K562 (cell line): ENCODE data around the gene SLC4A3. TPM values are rescaled to one million over a fixed set of nuclear protein-coding genes. Genes with fewer than 3 reads are reported as not detected.

Experiments used
- ATAC-seq: fragments of 200-7000 bp; cut with Tn5 transposase; 3 replicates; pipeline ENCODE4 v1.9.1; 2020; ENCODE audit warnings: moderate library complexity
- BruUV-seq: library from RNA; stranded (reverse); fragments of 400-500 nt; replicated peaks from 2 replicates; lab custom pipeline; 2021; lab: Mats Ljungman, UMichigan
- CTCF ChIA-PET: fragments of 300-600 bp; formaldehyde crosslinking; extraction: SDS; loops from one replicate; lab custom pipeline; 2021; ENCODE audit warnings: low intra/inter-chr PET ratio; lab: Yijun Ruan, JAX
- POLR2A ChIA-PET: fragments of 300-600, 350-650 bp; sonication (Branson Sonifier 250); formaldehyde crosslinking; extraction: SDS; loops from one replicate; lab custom pipeline; 2021; ENCODE audit warnings: antibody characterized with exemption, inconsistent platforms; lab: Yijun Ruan, JAX
- DNase-seq, 4 experiments: peaks; one replicate each; pipeline versions ENCODE4 v3.0.0 to v3.0.0-alpha.2; 2011 to 2018; ENCODE audit warnings: low spot score in 3 of 4, mixed read lengths in 3 of 4; ENCODE audit errors: extremely low read depth in 1 of 4
- FAIRE-seq: peaks from 2 replicates; lab custom pipeline; 2011; peaks lifted over from hg19 to GRCh38; lab: Jason Lieb, UNC
- H2AFZ ChIP-seq: 2 replicates; pipeline ENCODE4 v1.6.0; 2011; ENCODE audit warnings: low read depth, low read length, control low read depth, inconsistent platforms
- H3K27ac ChIP-seq: fragments of 200-600 bp; 3 replicates; pipeline ENCODE4 v1.8.0; 2011; ENCODE audit warnings: low read depth, mild to moderate bottlenecking, control low read depth, inconsistent platforms, low read length, moderate library complexity, mixed read lengths; ENCODE audit errors: extremely low read depth
- H3K27me3 ChIP-seq, 2 experiments: fragments of 300-600 bp in 1 of 2; 2 replicates in 1 of 2; 3 replicates in 1 of 2; pipeline versions ENCODE4 v1.6.0 to v1.8.0; 2011; ENCODE audit warnings: inconsistent platforms in 2 of 2, low read length in 2 of 2, mild to moderate bottlenecking in 1 of 2, mixed read lengths in 1 of 2, moderate library complexity in 1 of 2; ENCODE audit not compliant: control insufficient read depth in 2 of 2, insufficient read depth in 2 of 2
- H3K36me3 ChIP-seq: fragments of 300-600 bp; 3 replicates; pipeline ENCODE4 v1.8.0; 2011; ENCODE audit warnings: mild to moderate bottlenecking, low read length, inconsistent platforms; ENCODE audit not compliant: control insufficient read depth, insufficient read depth
- H3K4me1 ChIP-seq, 2 experiments: fragments of 200-600 bp in 1 of 2; replicated peaks in 1 of 2; 2 replicates in 1 of 2; 3 replicates in 1 of 2; pipeline versions ENCODE4 v1.5.1 to v1.8.0; 2011; ENCODE audit warnings: inconsistent platforms in 2 of 2, low read length in 2 of 2, mild to moderate bottlenecking in 1 of 2, mixed read lengths in 1 of 2, moderate library complexity in 1 of 2; ENCODE audit not compliant: control insufficient read depth in 2 of 2, insufficient read depth in 2 of 2
- H3K4me2 ChIP-seq: 2 replicates; pipeline ENCODE4 v1.6.1; 2011; ENCODE audit warnings: low read length, control low read depth, inconsistent platforms, mixed read lengths; ENCODE audit not compliant: insufficient read depth
- H3K4me3 ChIP-seq: fragments of 200-600 bp; sonication (generic), shearing (Covaris generic); 2 replicates; pipeline ENCODE4 v1.5.1; 2016; ENCODE audit warnings: control low read depth, inconsistent platforms
- H3K79me2 ChIP-seq: fragments of 200-600 bp; 3 replicates; pipeline ENCODE4 v1.8.0; 2011; ENCODE audit warnings: low read length, inconsistent platforms; ENCODE audit not compliant: control insufficient read depth, insufficient read depth
- H3K9ac ChIP-seq, 2 experiments: 2 replicates each; pipeline versions ENCODE4 v1.6.0 to v1.6.1; 2011; ENCODE audit warnings: low read depth in 2 of 2, low read length in 2 of 2, control low read depth in 1 of 2, inconsistent platforms in 1 of 2, mild to moderate bottlenecking in 1 of 2, mixed read lengths in 1 of 2; ENCODE audit not compliant: insufficient read depth in 1 of 2
- H3K9me1 ChIP-seq: one replicate; pipeline ENCODE4 v1.6.0; 2011; ENCODE audit warnings: inconsistent platforms, mild to moderate bottlenecking, low read length, moderate library complexity; ENCODE audit not compliant: control insufficient read depth, insufficient read depth
- H3K9me3 ChIP-seq: replicated peaks from 2 replicates; pipeline ENCODE4 v1.5.1; 2011; ENCODE audit warnings: low read depth, low read length, inconsistent platforms; ENCODE audit not compliant: control insufficient read depth, insufficient read depth
- H4K20me1 ChIP-seq: replicated peaks from 2 replicates; pipeline ENCODE4 v1.6.1; 2011; ENCODE audit warnings: low read length, inconsistent platforms, mixed read lengths; ENCODE audit not compliant: control insufficient read depth, insufficient read depth
- FOXA1 ChIP-seq: fragments of 450-650 bp; IDR thresholded peaks from 2 replicates; pipeline ENCODE4 v1.6.1; 2016; ENCODE audit warnings: mild to moderate bottlenecking, borderline replicate concordance
- ILF3 ChIP-seq: fragments of 450-650 bp; IDR thresholded peaks from 2 replicates; pipeline ENCODE4 v1.6.1; 2018; ENCODE audit warnings: antibody characterized with exemption, mild to moderate bottlenecking, moderate library complexity, borderline replicate concordance
- ILK ChIP-seq: fragments of 450-650 bp; IDR thresholded peaks from 2 replicates; pipeline ENCODE4 v1.6.1; 2016; ENCODE audit warnings: missing genetic modification characterization, low read depth, mild to moderate bottlenecking, missing compliant biosample characterization, moderate library complexity, borderline replicate concordance
- MTA3 ChIP-seq: fragments of 450-650 bp; formaldehyde crosslinking; IDR thresholded peaks from 2 replicates; pipeline ENCODE4 v1.6.1; 2017; ENCODE audit warnings: mild to moderate bottlenecking, borderline replicate concordance
- MTF1 ChIP-seq: fragments of 250-450 bp; sonication (Bioruptor Pico); IDR thresholded peaks from 2 replicates; pipeline ENCODE4 v1.9.0; 2021; ENCODE audit warnings: moderate library complexity, mild to moderate bottlenecking, inconsistent platforms, borderline replicate concordance
- POU5F1 ChIP-seq: fragments of 150-350 bp; IDR thresholded peaks from 2 replicates; pipeline ENCODE4 v1.6.1; 2014; ENCODE audit warnings: borderline replicate concordance, low read length, low read depth, mild to moderate bottlenecking; ENCODE audit not compliant: partially characterized antibody
- SPI1 ChIP-seq: IDR thresholded peaks from 2 replicates; pipeline ENCODE4 v1.6.1; 2011; ENCODE audit warnings: low read depth, low read length, control low read depth, borderline replicate concordance
- TCF7L2 ChIP-seq: fragments of 150-350 bp; IDR thresholded peaks from 2 replicates; pipeline ENCODE4 v1.6.1; 2016; ENCODE audit warnings: low read depth, mild to moderate bottlenecking, low read length, moderate library complexity
- THRA ChIP-seq: fragments of 450-650 bp; IDR thresholded peaks from 2 replicates; pipeline ENCODE4 v1.6.1; 2017; ENCODE audit warnings: mild to moderate bottlenecking, moderate library complexity
- ZNF121 ChIP-seq: sonication (generic); formaldehyde crosslinking; conservative IDR thresholded peaks from 2 replicates; pipeline ENCODE4 v1.8.0; 2022; ENCODE audit warnings: missing genetic modification reagents
- ZNF133 ChIP-seq: fragments of 250-450 bp; sonication (Bioruptor Pico); IDR thresholded peaks from 2 replicates; pipeline ENCODE4 v1.4.0; 2020; ENCODE audit warnings: mild to moderate bottlenecking
- ZNF444 ChIP-seq: fragments of 250-450 bp; sonication (Bioruptor Pico); IDR thresholded peaks from 2 replicates; pipeline ENCODE4 v1.4.0; 2020; ENCODE audit warnings: mild to moderate bottlenecking, moderate library complexity
- ZNF609 ChIP-seq: sonication (generic); formaldehyde crosslinking; IDR thresholded peaks from 2 replicates; pipeline ENCODE4 v1.8.1; 2023; ENCODE audit warnings: missing genetic modification reagents, mild to moderate bottlenecking, borderline replicate concordance
- ZNF668 ChIP-seq: fragments of 250-450 bp; sonication (Bioruptor Pico); IDR thresholded peaks from 2 replicates; pipeline ENCODE4 v1.8.0; 2022; ENCODE audit warnings: mild to moderate bottlenecking, inconsistent platforms
- ZNF830 ChIP-seq: fragments of 250-450 bp; sonication (Bioruptor Pico); IDR thresholded peaks from 2 replicates; pipeline ENCODE4 v1.5.0; 2021; ENCODE audit warnings: mild to moderate bottlenecking
- WGBS: fragments of 100-300 bp; shearing (Covaris generic); methylation state at CpG from one replicate; pipeline ENCODE4 v1.1.6; 2016; ENCODE audit warnings: low coverage, mixed read lengths; ENCODE audit not compliant: insufficient coverage; ENCODE audit errors: missing lambda C conversion rate; 5-methylcytosine and 5-hydroxymethylcytosine counted together
- in situ Hi-C: fragments of 300-500 bp; cut with MboI; formaldehyde crosslinking; loops from 4 replicates; pipeline ENCODE4 v1.15.0; 2018; ENCODE audit warnings: inconsistent platforms, mixed read lengths
- intact Hi-C: fragments of 100-400 bp; cut with micrococcal nuclease; formaldehyde crosslinking; loops from 2 replicates; pipeline ENCODE4 v1.14.2; 2022
- polyA plus RNA-seq, 8 experiments: library from polyadenylated mRNA; depleted of rRNA in 4 of 8; stranded (reverse) in 5 of 8; unstranded in 3 of 8; fragments of >200 nt; fragmentation: Nextera tagmentation in 2 of 8; fragmentation: Illumina TruSeq in 1 of 8; extraction: Ambion mirVana in 2 of 8; extraction: Trizol in 1 of 8; gene quantifications; 2 replicates each; pipeline versions ENCODE4 v1.2.1 to v1.2.3, GENCODE V29; 2011 to 2014; ENCODE audit warnings: inconsistent platforms in 1 of 8, missing spikeins in 1 of 8
- total RNA-seq, 7 experiments: library from RNA; depleted of rRNA in 6 of 7; stranded (reverse); fragments of >200 nt in 6 of 7; fragmentation: Illumina TruSeq in 2 of 7; extraction: Trizol in 2 of 7; gene quantifications; 2 replicates each; pipeline versions ENCODE4 v1.2.1 to v1.2.3, GENCODE V29; 2011 to 2021; ENCODE audit warnings: low replicate concordance in 1 of 7
- TF ChIP-seq, protein P1 (sequence below): IDR thresholded peaks from 2 replicates; pipeline ENCODE4 v1.6.1; 2016; ENCODE audit warnings: missing genetic modification characterization, missing compliant biosample characterization

Gene SLC4A3
- total and polyA plus RNA-seq, 9 of the 15 experiments (the other 6 are each of a cell fraction or from before 2014, with no cell fraction given) = 0.04 to 0.31 (median 0.16) TPM; not detected in 5

DNA sequence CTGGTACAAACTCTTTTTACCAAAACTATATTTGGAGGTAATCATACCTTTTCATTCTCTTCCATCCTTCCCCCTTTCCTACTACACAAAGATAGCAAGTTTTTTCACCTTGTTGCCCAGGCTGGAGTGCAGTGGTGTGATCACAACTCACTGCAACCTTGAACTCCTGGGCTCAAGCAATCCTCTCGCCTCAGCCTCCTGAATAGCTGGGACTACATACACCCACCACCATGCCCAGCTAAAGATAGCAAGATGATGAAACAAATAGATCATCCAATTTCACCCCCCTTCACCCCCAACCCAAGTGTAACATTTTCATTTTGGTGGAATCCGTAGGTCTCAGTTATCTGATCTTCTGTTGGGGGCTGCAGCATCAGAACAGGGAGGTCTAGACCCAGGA is 34.3 kb upstream of the SLC4A3 start:
- ChIA-PET CTCF (interaction anchor here (0.7 kb wide), 1 partner anchor 143 kb away, joined by 4 read pairs; no protein-coding TSS in a partner anchor), POLR2A (interaction anchor here (1.3 kb wide), 1 partner anchor 16 kb away, joined by 8 read pairs; no protein-coding TSS in a partner anchor)
- no TSS peak for BruUV-seq
- WGBS = 54% methylated on average over 2 of the region's 2 CpGs
- ATAC-seq (no peak), FAIRE-seq (no peak), DNase-seq (no peak)
- peaks cover 9 to 20% of the 10 kb centered on the region in 2 experiments for H3K4me1 ChIP-seq
- intact Hi-C loops (no loop called here), in situ Hi-C loops (no loop called here)
- H3K27me3 ChIP-seq = no peaks in the 10 kb centered on the region
- no peaks in the 10 kb centered on the region for H3K36me3 ChIP-seq
- no peaks in the 10 kb centered on the region for H3K9me1 ChIP-seq
- no peaks in the 10 kb centered on the region for H4K20me1 ChIP-seq
- no peaks in the 10 kb centered on the region for H3K9me3 ChIP-seq
- H3K9ac ChIP-seq = no peak overlapping the region
- no peak overlapping the region for H3K4me2 ChIP-seq
- H3K79me2 ChIP-seq = peaks cover 10% of the 10 kb centered on the region
- H2AFZ ChIP-seq = no peak overlapping the region
- H3K4me3 ChIP-seq = no peak overlapping the region
- H3K27ac ChIP-seq = no peak overlapping the region
- TF ChIP-seq ZNF444 (no peak), MTA3 (no peak), ILK (no peak), ILF3 (no peak), MTF1 (no peak), FOXA1 (no peak), TCF7L2 (no peak), SPI1 (no peak), ZNF830 (no peak), ZNF668 (CRISPR knock-in tag) (no peak), POU5F1 (no peak), ZNF121 (CRISPR knock-in tag) (no peak), ZNF609 (CRISPR knock-in tag) (no peak), ZNF133 (CRISPR knock-in tag) (no peak), THRA (no peak)
- TF ChIP-seq, protein P1, sequence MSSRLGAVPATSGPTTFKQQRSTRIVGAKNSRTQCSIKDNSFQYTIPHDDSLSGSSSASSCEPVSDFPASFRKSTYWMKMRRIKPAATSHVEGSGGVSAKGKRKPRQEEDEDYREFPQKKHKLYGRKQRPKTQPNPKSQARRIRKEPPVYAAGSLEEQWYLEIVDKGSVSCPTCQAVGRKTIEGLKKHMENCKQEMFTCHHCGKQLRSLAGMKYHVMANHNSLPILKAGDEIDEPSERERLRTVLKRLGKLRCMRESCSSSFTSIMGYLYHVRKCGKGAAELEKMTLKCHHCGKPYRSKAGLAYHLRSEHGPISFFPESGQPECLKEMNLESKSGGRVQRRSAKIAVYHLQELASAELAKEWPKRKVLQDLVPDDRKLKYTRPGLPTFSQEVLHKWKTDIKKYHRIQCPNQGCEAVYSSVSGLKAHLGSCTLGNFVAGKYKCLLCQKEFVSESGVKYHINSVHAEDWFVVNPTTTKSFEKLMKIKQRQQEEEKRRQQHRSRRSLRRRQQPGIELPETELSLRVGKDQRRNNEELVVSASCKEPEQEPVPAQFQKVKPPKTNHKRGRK (tag) = no peak
